Activated CD8-positive, alpha-beta T cell treated with anti-CD3 and anti-CD28 coated beads for 36 hours (primary cell): ENCODE results near the gene NPAS1. TPM values are rescaled to one million over a fixed set of nuclear protein-coding genes. Genes with fewer than 3 reads are reported as not detected.

Source experiments
- ATAC-seq: fragments of 200-7000 bp; cut with Tn5 transposase; one replicate; pipeline ENCODE4 v1.10.0; 2021; ENCODE audit warnings: mild to moderate bottlenecking, moderate library complexity
- CTCF ChIA-PET: fragments of 350-600 bp; sonication (Branson Sonifier 250); formaldehyde crosslinking; loops from one replicate; lab custom pipeline; 2021; ENCODE audit warnings: antibody characterized with exemption; lab: Charles Lee
- POLR2A ChIA-PET: fragments of 350-600 bp; sonication (Branson Sonifier 250); formaldehyde crosslinking; loops from one replicate; lab custom pipeline; 2021; ENCODE audit warnings: antibody characterized with exemption; lab: Charles Lee
- DNase-seq: peaks from one replicate; pipeline ENCODE4 v3.0.0-alpha.2; 2020
- H3K27ac Mint-ChIP-seq: one replicate; pipeline ENCODE4 v1.8.0; 2021; ENCODE audit warnings: mild to moderate bottlenecking, mixed read lengths
- H3K27me3 Mint-ChIP-seq: one replicate; pipeline ENCODE4 v1.8.0; 2021; ENCODE audit warnings: mixed read lengths
- H3K36me3 Mint-ChIP-seq: one replicate; pipeline ENCODE4 v1.8.0; 2021; ENCODE audit warnings: low read depth, mixed read lengths
- H3K4me1 Mint-ChIP-seq: one replicate; pipeline ENCODE4 v1.8.0; 2021; ENCODE audit warnings: low read depth, mixed read lengths
- H3K4me3 Mint-ChIP-seq: one replicate; pipeline ENCODE4 v1.8.0; 2021; ENCODE audit warnings: mild to moderate bottlenecking, moderate library complexity, mixed read lengths
- H3K9me3 Mint-ChIP-seq: one replicate; pipeline ENCODE4 v1.8.0; 2021; ENCODE audit warnings: mixed read lengths
- intact Hi-C: fragments of 100-400 bp; cut with micrococcal nuclease; formaldehyde crosslinking; loops from one replicate; pipeline ENCODE4 v1.10.0; 2022
- total RNA-seq, 2 experiments: library from RNA; stranded (reverse); gene quantifications; one replicate each; pipeline ENCODE4 v1.2.3, GENCODE V29; 2021
- TF ChIP-seq, protein P1 (sequence below): fragments of 200-600 bp; IDR thresholded peaks from one replicate; pipeline ENCODE4 v1.8.0; 2022; ENCODE audit warnings: antibody characterized with exemption, mild to moderate bottlenecking

NPAS1 gene
- total RNA-seq, 2 experiments from 2014 or later, result 0.27 to 0.65 TPM

DNA sequence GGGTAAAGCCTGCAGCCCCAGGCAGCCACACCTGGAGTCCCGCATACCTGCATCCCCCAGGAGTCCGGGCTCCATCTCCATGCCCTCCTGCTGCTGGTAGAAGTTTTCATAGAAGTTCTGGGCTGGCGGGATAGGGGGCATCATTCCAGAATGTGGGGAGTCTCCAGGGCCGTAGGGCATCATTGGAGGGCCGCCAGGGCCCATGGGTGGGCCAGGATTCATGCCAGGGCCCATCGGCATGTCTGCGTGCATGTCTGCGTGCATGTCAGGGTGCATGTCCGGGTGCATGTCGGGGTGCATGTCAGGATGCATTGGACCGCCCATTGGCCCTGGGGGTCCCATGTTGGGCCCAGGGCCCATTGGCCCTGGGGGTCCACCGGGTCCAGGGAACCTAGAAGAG, 52.1 kb downstream of the NPAS1 start:
- CTCF ChIA-PET, result no interaction called here
- intact Hi-C loops, result no loop called here
- H3K4me3 Mint-ChIP-seq, result no peak overlapping the region
- no peaks in the 10 kb centered on the region for H3K27me3 Mint-ChIP-seq
- H3K4me1 Mint-ChIP-seq, result peaks cover 4% of the 10 kb centered on the region
- DNase-seq (no peak), ATAC-seq (no peak)
- POLR2A ChIA-PET, result interaction anchor here (1.1 kb wide), 1 partner anchor 14 kb away, joined by 3 read pairs; no protein-coding TSS in a partner anchor
- H3K27ac Mint-ChIP-seq, result no peak overlapping the region
- H3K36me3 Mint-ChIP-seq, result peaks cover 53% of the 10 kb centered on the region
- TF ChIP-seq, protein P1, sequence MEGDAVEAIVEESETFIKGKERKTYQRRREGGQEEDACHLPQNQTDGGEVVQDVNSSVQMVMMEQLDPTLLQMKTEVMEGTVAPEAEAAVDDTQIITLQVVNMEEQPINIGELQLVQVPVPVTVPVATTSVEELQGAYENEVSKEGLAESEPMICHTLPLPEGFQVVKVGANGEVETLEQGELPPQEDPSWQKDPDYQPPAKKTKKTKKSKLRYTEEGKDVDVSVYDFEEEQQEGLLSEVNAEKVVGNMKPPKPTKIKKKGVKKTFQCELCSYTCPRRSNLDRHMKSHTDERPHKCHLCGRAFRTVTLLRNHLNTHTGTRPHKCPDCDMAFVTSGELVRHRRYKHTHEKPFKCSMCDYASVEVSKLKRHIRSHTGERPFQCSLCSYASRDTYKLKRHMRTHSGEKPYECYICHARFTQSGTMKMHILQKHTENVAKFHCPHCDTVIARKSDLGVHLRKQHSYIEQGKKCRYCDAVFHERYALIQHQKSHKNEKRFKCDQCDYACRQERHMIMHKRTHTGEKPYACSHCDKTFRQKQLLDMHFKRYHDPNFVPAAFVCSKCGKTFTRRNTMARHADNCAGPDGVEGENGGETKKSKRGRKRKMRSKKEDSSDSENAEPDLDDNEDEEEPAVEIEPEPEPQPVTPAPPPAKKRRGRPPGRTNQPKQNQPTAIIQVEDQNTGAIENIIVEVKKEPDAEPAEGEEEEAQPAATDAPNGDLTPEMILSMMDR, result no peak
- no peaks in the 10 kb centered on the region for H3K9me3 Mint-ChIP-seq

DNA sequence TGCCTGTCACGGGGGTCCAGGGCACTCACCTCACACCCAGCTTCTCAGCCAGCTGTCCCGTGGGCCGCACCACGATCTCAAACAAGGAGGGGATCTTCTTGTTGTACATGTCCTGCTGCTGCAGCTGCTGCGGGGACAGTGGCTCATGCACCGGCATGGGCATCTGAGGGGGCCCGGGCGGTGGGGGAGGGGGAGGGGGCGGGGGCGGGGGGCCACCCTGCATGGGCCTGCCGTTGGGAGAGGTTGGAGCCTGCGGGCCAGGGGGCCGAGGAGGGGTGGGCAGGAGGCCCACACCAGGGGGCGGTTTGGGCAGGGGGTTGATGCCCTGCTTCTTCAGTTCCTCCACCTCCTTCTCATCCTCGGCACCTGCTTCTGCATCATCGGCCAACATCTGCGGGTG, 52.7 kb downstream of the NPAS1 start:
- ChIA-PET CTCF (interaction anchor here (1.6 to 2.3 kb wide), 2 partner anchors 53 to 59 kb away, joined by 4 to 10 read pairs; no protein-coding TSS in a partner anchor), POLR2A (interaction anchor here (1.1 to 1.5 kb wide), 2 partner anchors 15 to 34 kb away, joined by 3 read pairs; no protein-coding TSS in a partner anchor)
- DNase-seq, result no peak
- intact Hi-C loops, result no loop called here
- Mint-ChIP-seq H3K27ac (no peak overlapping the region), H3K9me3 (no peaks in the 10 kb centered on the region), H3K4me1 (peaks cover 4% of the 10 kb centered on the region), H3K4me3 (no peak overlapping the region), H3K36me3 (peaks cover 54% of the 10 kb centered on the region), H3K27me3 (no peaks in the 10 kb centered on the region)
- TF ChIP-seq, protein P1, result no peak
- no peak for ATAC-seq

DNA sequence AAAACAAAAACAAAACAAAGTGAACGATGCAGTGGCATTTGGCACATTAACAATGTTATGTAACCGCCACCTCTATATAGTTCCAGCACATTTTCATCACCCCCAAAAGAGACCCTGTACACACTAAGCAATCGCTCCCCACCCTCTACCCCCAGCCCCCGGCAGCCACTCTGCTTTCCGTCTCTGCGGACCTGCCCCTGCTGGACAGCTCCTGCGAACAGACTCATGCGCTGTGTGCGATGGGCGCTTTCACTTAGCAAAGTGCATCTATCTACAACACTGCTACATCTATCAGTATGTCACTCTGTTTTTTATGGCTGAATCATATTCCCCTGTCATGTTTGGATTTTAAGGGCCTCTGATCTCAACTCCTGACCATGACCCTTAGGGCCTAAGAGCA, 53.9 kb downstream of the NPAS1 start:
- no peak for ATAC-seq
- no peak for DNase-seq
- ChIA-PET POLR2A (interaction anchor here (1.5 kb wide), 1 partner anchor 33 kb away, joined by 3 read pairs; no protein-coding TSS in a partner anchor), CTCF (interaction anchor here (1.6 to 2.3 kb wide), 2 partner anchors 52 to 60 kb away, joined by 4 to 10 read pairs; no protein-coding TSS in a partner anchor)
- no peaks in the 10 kb centered on the region for H3K9me3 Mint-ChIP-seq
- peaks cover 55% of the 10 kb centered on the region for H3K36me3 Mint-ChIP-seq
- H3K27me3 Mint-ChIP-seq, result no peaks in the 10 kb centered on the region
- H3K27ac Mint-ChIP-seq, result no peak overlapping the region
- no peak overlapping the region for H3K4me3 Mint-ChIP-seq
- peaks cover 4% of the 10 kb centered on the region for H3K4me1 Mint-ChIP-seq
- TF ChIP-seq, protein P1, result no peak
- intact Hi-C loops, result no loop called here

DNA sequence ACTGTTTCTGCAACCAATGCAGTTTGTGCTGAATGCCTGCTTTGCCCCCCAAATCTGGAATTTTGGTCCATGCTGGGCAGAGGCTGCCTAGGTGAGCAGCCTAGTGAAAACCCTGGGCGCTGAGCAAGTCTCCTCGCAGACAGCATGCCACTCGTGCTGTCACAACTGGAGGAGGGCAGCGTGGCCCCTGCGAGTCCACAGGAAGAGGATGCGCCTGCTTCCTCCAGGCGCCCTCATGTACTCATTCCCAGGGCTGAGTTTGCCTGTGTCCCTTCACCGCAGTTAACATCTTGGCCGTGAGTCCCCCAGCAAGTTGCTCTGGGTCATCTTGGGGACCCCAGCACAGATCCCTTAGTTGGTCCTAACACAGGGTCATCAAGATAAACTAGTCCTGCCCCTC, 55.0 kb downstream of the NPAS1 start:
- Mint-ChIP-seq H3K4me1 (peaks cover 4% of the 10 kb centered on the region), H3K4me3 (no peak overlapping the region), H3K27me3 (no peaks in the 10 kb centered on the region), H3K36me3 (peaks cover 53% of the 10 kb centered on the region), H3K9me3 (no peaks in the 10 kb centered on the region), H3K27ac (no peak overlapping the region)
- DNase-seq, result no peak
- TF ChIP-seq, protein P1, result no peak
- intact Hi-C loops, result no loop called here
- ChIA-PET CTCF (interaction anchor here (1.6 kb wide), 1 partner anchor 136 kb away, joined by 3 read pairs; no protein-coding TSS in a partner anchor), POLR2A (interaction anchor here (1.4 kb wide), 1 partner anchor 51 kb away, joined by 5 read pairs; no protein-coding TSS in a partner anchor)
- no peak for ATAC-seq

DNA sequence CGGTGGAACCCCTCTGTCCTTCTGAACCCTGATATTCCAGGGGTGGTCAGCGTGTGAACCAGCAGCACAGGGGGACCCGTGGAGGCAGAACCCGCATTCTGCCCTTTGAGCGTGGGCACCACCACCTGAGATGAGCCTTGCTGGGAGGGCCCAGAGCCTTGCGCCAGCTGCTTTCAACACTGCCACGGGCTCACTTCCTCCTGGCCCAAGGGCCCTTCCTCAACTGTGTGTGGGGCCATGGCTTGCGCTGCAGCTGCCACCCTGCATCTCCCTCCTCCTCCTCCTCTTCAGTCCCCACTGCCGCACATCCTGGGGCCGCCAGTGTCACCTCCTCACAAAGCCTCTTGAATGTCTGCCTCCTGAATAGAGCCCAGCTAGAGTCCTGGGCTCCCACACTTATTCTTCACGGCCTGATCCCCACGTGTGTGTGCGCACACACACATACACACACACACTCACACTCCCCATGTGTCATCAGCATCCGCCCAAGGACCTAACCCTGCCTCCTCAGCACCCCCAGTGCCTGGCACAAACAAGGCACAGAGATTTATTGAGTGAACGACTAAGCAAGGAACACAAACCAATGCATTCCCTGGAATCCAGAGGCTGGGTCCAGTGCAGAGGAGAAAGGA, 55.7 kb downstream of the NPAS1 start:
- peaks cover 4% of the 10 kb centered on the region for H3K4me1 Mint-ChIP-seq
- DNase-seq, result no peak
- POLR2A ChIA-PET, result interaction anchor here (0.7 to 1.4 kb wide), 3 partner anchors 14 to 50 kb away, joined by 3 to 5 read pairs (median 3); partner anchors contain the start of gene ZC3H4
- intact Hi-C loops, result no loop called here
- H3K36me3 Mint-ChIP-seq, result peaks cover 50% of the 10 kb centered on the region
- CTCF ChIA-PET, result interaction anchor here (0.5 to 1.6 kb wide), 3 partner anchors 50 to 465 kb away, joined by 3 to 4 read pairs (median 3); no protein-coding TSS in a partner anchor
- TF ChIP-seq, protein P1, result no peak
- no peaks in the 10 kb centered on the region for H3K9me3 Mint-ChIP-seq
- no peak overlapping the region for H3K27ac Mint-ChIP-seq
- H3K27me3 Mint-ChIP-seq, result no peaks in the 10 kb centered on the region
- ATAC-seq, result no peak
- H3K4me3 Mint-ChIP-seq, result no peak overlapping the region
